BLaER1 treated with 17β-estradiol and CSF1 and Interleukin-3, amounts not matched to agents 10 nM and 100 nM (cell line): Measurements from ENCODE around the gene PPP1R3E.
"Not testable (repeated sequence)": the region's sequence is repeated elsewhere in the genome, so short reads cannot be mapped to it uniquely, and the experiment has no call there.

Source experiments
- H3K27ac ChIP-seq, 11 experiments: shearing (Covaris generic); formaldehyde crosslinking; 2 replicates each; pipeline ENCODE4 v1.8.1; 2022
- H3K27me3 ChIP-seq, 11 experiments: shearing (Covaris generic); formaldehyde crosslinking; 2 replicates each; pipeline ENCODE4 v1.8.1; 2022
- H3K36me3 ChIP-seq, 11 experiments: shearing (Covaris generic); formaldehyde crosslinking; 2 replicates each; pipeline ENCODE4 v1.8.1; 2022
- H3K4me1 ChIP-seq, 10 experiments: shearing (Covaris generic); formaldehyde crosslinking; 2 replicates each; pipeline ENCODE4 v1.8.1; 2022
- H3K4me2 ChIP-seq, 11 experiments: shearing (Covaris generic); formaldehyde crosslinking; 2 replicates each; pipeline ENCODE4 v1.8.1; 2022
- H3K4me3 ChIP-seq, 10 experiments: shearing (Covaris generic); formaldehyde crosslinking; 2 replicates each; pipeline ENCODE4 v1.8.1; 2022
- H3K9ac ChIP-seq, 11 experiments: shearing (Covaris generic); formaldehyde crosslinking; 2 replicates each; pipeline ENCODE4 v1.8.1; 2022
- H3K9me3 ChIP-seq, 11 experiments: shearing (Covaris generic); formaldehyde crosslinking; replicated peaks in 1 of 11; 2 replicates each; pipeline ENCODE4 v1.8.1; 2022
- H4K20me1 ChIP-seq, 11 experiments: shearing (Covaris generic); formaldehyde crosslinking; 2 replicates each; pipeline ENCODE4 v1.8.1; 2022
- Cebpa-rat ChIP-seq, 11 experiments: shearing (Covaris generic); IDR thresholded peaks; 2 replicates each; pipeline ENCODE4 v1.8.1; 2022

The PPP1R3E gene

DNA sequence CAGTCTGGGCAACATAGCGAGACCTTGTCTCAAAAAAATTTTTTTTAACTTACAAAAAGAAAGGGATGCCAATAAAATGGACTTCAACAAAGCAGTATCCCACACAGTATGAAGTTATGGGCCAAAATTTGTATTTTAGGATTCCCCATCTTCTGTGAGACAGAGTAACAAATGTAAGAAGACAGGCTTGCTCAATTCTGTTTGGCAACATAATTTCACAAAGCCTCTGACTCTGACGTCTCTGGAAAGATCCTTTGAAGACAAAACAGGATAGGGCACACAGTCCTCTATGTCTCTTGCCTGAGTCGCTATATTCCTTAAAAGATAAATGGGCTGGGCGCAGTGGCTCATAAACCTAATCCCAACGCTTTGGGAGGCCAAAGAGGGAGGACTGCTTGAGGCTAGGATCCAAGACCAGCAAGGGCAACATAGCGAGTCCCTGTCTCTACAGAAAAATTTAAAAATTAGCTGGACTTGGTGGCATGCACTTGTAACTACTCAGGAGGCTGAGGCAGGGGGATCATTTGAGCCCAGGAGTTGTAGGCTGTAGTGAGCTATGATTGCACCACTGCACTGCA lies 15.7 kb downstream of the PPP1R3E start:
- Histone ChIP-seq H3K4me2 (peak overlapping the region; percentile 82 to 92 (median 87)), H3K4me1 (peaks cover 21 to 41% (median 25%) of the 10 kb centered on the region in 10 experiments), H3K4me3 (peak overlapping the region; percentile 75 to 92 (median 87)), H3K27me3 (no peaks in the 10 kb centered on the region), H4K20me1 (peaks cover 0 to 9% (median 0%) of the 10 kb centered on the region in 11 experiments; a peak in 3 of 22 replicates), H3K9ac (peak overlapping the region; percentile 78 to 93 (median 86)), H3K27ac (peak overlapping the region; percentile 69 to 87 (median 77)), H3K9me3 (no peaks in the 10 kb centered on the region), H3K36me3 (peaks cover 0 to 9% (median 0%) of the 10 kb centered on the region in 11 experiments; a peak in 3 of 22 replicates)
- no peak for TF ChIP-seq Cebpa-rat (IDR thresholded peaks at IDR 0.05)

DNA sequence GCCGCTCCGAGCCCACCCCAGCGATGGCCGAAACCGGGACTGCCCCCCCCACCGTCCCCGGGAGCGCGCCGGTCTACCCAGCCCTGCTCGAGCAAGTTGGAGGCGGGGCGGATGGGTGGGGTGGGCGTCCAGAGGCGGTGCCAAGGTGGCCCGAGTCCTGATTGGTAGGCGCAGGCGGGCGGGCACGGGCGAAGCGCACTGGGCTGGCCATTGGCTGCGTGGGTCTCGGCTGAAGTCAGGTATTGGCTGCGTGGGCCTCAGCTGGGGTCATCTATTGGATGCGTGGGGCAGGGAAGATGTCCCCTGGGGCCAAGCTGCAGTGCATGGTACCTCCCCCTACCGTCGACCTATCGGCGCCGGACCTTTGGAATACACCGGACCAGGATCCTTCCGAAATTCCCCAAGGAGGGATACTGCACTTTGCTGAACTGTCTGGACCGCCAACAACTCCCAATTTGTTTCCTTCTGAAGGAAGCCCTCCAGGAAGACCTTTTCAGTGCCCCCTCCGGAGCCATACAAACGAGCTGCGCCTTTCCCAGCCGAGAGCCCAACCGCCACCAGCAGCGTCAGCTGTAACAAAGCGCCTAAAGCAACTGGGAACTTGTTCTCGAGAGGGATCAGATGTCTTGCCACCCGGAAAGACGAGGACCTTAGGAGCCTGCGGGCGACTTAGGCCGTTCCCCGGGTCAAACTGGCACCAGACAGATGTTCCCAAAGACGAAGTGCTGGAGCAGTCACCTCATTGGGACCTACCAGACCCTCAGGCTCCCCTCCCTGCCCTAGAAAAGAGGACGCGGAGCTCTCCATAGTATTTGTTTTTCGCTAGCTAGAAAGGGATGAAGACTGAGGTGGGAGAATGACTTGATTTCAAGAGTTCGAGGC lies 16.4 kb downstream of the PPP1R3E start, which contains the start of gene HOMEZ:
Gene HOMEZ (minus strand): TSS at position 113 of the 882 bp plus-strand sequence. CDS start 180 bp downstream, outside the sequence.
- Histone ChIP-seq H3K4me1 (peaks cover 21 to 41% (median 25%) of the 10 kb centered on the region in 10 experiments), H3K4me3 (peak within 1 kb of the TSS; percentile 75 to 92 (median 87)), H4K20me1 (peaks cover 0 to 13% (median 0%) of the 10 kb centered on the region in 11 experiments; a peak in 4 of 22 replicates), H3K27me3 (no peaks in the 10 kb centered on the region), H3K9me3 (no peaks in the 10 kb centered on the region), H3K9ac (peak within 1 kb of the TSS; percentile 78 to 93 (median 89)), H3K4me2 (peak within 1 kb of the TSS; percentile 83 to 97 (median 89)), H3K36me3 (peaks cover 0 to 16% (median 0%) of the 10 kb centered on the region in 11 experiments; a peak in 3 of 22 replicates), H3K27ac (peak within 1 kb of the TSS; percentile 74 to 87 (median 79))
- no peak for TF ChIP-seq Cebpa-rat (IDR thresholded peaks at IDR 0.05)

GRCh38 chr14:23285530-23286019 lies 17.1 kb downstream of the PPP1R3E start:
- peaks cover 0 to 19% (median 0%) of the 10 kb centered on the region in 11 experiments; a peak in 4 of 22 replicates for H4K20me1 ChIP-seq
- peak overlapping the region; percentile 78 to 93 (median 89) for H3K9ac ChIP-seq
- TF ChIP-seq Cebpa-rat (IDR thresholded peaks at IDR 0.05) = no peak

GRCh38 chr14:23284654-23285529 lies 17.8 kb downstream of the PPP1R3E start:
- Histone ChIP-seq H3K4me3 (peak overlapping the region; percentile 75 to 92 (median 87)), H3K27me3 (no peaks in the 10 kb centered on the region), H4K20me1 (peaks cover 0 to 25% (median 0%) of the 10 kb centered on the region in 11 experiments; a peak in 6 of 22 replicates), H3K27ac (peak overlapping the region; percentile 63 to 87 (median 79)), H3K9ac (peak overlapping the region; percentile 78 to 93 (median 89)), H3K4me1 (peaks cover 30 to 48% (median 37%) of the 10 kb centered on the region in 10 experiments), H3K4me2 (peak overlapping the region; percentile 79 to 97 (median 86)), H3K9me3 (no peaks in the 10 kb centered on the region), H3K36me3 (peaks cover 0 to 21% (median 0%) of the 10 kb centered on the region in 11 experiments; a peak in 3 of 22 replicates)
- no peak for TF ChIP-seq Cebpa-rat (IDR thresholded peaks at IDR 0.05)

More at GRCh38 chr14:23285530-23286019, 17.1 kb downstream of the PPP1R3E start:
- Histone ChIP-seq H3K36me3 (peaks cover 0 to 21% (median 0%) of the 10 kb centered on the region in 11 experiments; a peak in 3 of 22 replicates), H3K27me3 (no peaks in the 10 kb centered on the region), H3K4me3 (peak overlapping the region; percentile 75 to 92 (median 87)), H3K9me3 (no peaks in the 10 kb centered on the region), H3K27ac (peak overlapping the region; percentile 63 to 87 (median 79)), H3K4me1 (peaks cover 24 to 45% (median 30%) of the 10 kb centered on the region in 10 experiments), H3K4me2 (peak overlapping the region; percentile 79 to 97 (median 86))

DNA sequence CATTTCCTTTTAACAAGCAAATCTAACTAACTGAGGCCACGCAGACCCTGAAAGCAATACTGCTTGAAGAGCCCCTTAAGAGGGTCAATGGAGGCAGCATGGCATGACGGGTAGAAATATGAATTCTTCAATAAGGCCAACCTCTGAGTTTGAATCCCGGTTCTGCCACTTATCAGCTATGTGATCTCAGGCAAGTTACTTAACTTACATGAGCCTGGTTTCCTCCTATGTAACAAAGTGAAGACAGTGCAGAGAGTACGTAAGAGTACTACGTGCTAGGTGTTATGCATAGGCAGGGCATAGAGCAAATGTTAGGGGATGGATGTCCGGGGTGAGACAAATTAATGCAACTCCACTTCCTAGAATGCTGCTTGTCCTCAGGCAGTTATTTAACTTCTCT lies 21.4 kb downstream of the PPP1R3E start:
- no peaks in the 10 kb centered on the region for H3K27me3 ChIP-seq
- H3K36me3 ChIP-seq = peaks cover 8 to 50% (median 12%) of the 10 kb centered on the region in 11 experiments; a peak in 21 of 22 replicates
- no peak for TF ChIP-seq Cebpa-rat (IDR thresholded peaks at IDR 0.05)
- no peak overlapping the region for H3K4me3 ChIP-seq
- peaks cover 22 to 43% (median 28%) of the 10 kb centered on the region in 10 experiments for H3K4me1 ChIP-seq
- H3K9ac ChIP-seq = no peak overlapping the region; a peak in 1 of 22 replicates
- H3K4me2 ChIP-seq = no peak overlapping the region
- peaks cover 0 to 49% (median 0%) of the 10 kb centered on the region in 11 experiments; a peak in 6 of 22 replicates for H4K20me1 ChIP-seq
- H3K27ac ChIP-seq = no peak overlapping the region
- 0 out of 22 replicates have a peak, but pooled peaks cover 0 to 4% (median 0%) of the 10 kb centered on the region in 11 experiments for H3K9me3 ChIP-seq

DNA sequence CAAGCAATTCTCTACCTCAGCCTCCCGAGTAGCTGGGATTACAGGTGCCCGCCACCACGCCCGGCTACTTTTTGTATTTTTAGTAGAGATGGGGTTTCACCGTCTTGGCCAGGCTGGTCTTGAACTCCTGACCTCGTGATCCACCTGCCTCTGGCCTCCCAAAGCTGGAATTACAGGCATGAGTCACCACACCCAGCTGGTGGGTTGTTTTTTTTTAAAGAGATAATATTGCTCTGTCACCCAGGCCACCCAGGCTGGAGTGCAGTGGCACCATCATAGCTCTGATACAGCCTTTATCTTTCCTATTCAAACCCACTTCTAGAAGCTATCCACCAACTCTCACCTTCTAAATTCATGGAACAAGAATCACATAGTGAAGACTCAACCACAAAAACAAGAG lies 24.7 kb downstream of the PPP1R3E start:
- H3K4me2 ChIP-seq, H3K9ac ChIP-seq, H3K4me3 ChIP-seq, H3K9me3 ChIP-seq, H3K27me3 ChIP-seq, H3K27ac ChIP-seq: not testable (repeated sequence)
- peaks cover 0 to 48% (median 0%) of the 10 kb centered on the region in 11 experiments; a peak in 6 of 22 replicates for H4K20me1 ChIP-seq
- H3K36me3 ChIP-seq = peaks cover 16 to 68% (median 23%) of the 10 kb centered on the region in 11 experiments
- peaks cover 8 to 23% (median 12%) of the 10 kb centered on the region in 10 experiments; a peak in 19 of 20 replicates for H3K4me1 ChIP-seq

GRCh38 chr14:23277189-23277588 lies 25.5 kb downstream of the PPP1R3E start:
- peaks cover 16 to 66% (median 23%) of the 10 kb centered on the region in 11 experiments for H3K36me3 ChIP-seq
- no peak overlapping the region for H3K4me3 ChIP-seq
- no peak overlapping the region for H3K27ac ChIP-seq
- H3K9me3 ChIP-seq = 0 out of 22 replicates have a peak, but pooled peaks cover 0 to 7% (median 0%) of the 10 kb centered on the region in 11 experiments
- H4K20me1 ChIP-seq = peaks cover 0 to 48% (median 0%) of the 10 kb centered on the region in 11 experiments; a peak in 6 of 22 replicates
- H3K4me2 ChIP-seq = no peak overlapping the region
- no peak for TF ChIP-seq Cebpa-rat (IDR thresholded peaks at IDR 0.05)
- no peak overlapping the region for H3K9ac ChIP-seq
- peaks cover 1 to 19% (median 12%) of the 10 kb centered on the region in 10 experiments; a peak in 18 of 20 replicates for H3K4me1 ChIP-seq
- H3K27me3 ChIP-seq = no peaks in the 10 kb centered on the region
